Liver (tissue), 9 donors: ENCODE data around the gene MAP3K15. TPM values are rescaled to one million over a fixed set of nuclear protein-coding genes. Genes with fewer than 3 reads are reported as not detected.

Source experiments
- DNase-seq: peaks from one replicate; pipeline ENCODE4 v3.0.0-alpha.2; 2017; ENCODE audit warnings: low spot score
- H3K27ac ChIP-seq, 2 donors: one replicate each; pipeline ENCODE4 v1.7.0; 2013; ENCODE audit warnings: inconsistent platforms in 2 of 2, low read length in 2 of 2, control low read depth in 1 of 2, low read depth in 1 of 2, mild to moderate bottlenecking in 1 of 2
- H3K27me3 ChIP-seq, 4 donors: one replicate each; pipeline versions ENCODE4 v1.6.1 to v1.7.0; 2013; ENCODE audit warnings: low read length in 3 of 4, inconsistent platforms in 1 of 4, mild to moderate bottlenecking in 1 of 4, moderate library complexity in 1 of 4; ENCODE audit not compliant: control insufficient read depth in 4 of 4, insufficient read depth in 4 of 4
- H3K36me3 ChIP-seq, 4 donors: one replicate each; pipeline versions ENCODE4 v1.6.1 to v1.7.0; 2013; ENCODE audit warnings: low read length in 3 of 4, mild to moderate bottlenecking in 3 of 4, low read depth in 1 of 4, moderate library complexity in 1 of 4; ENCODE audit not compliant: control insufficient read depth in 4 of 4, insufficient read depth in 3 of 4
- H3K4me1 ChIP-seq, 4 donors: one replicate each; pipeline versions ENCODE4 v1.6.1 to v1.7.0; 2013; ENCODE audit warnings: low read length in 3 of 4, mild to moderate bottlenecking in 3 of 4, moderate library complexity in 1 of 4; ENCODE audit not compliant: control insufficient read depth in 4 of 4, insufficient read depth in 4 of 4
- H3K4me3 ChIP-seq, 3 donors: one replicate each; pipeline versions ENCODE4 v1.6.1 to v1.7.0; 2013; ENCODE audit warnings: low read length in 3 of 3, control low read depth in 1 of 3, low read depth in 1 of 3, mild to moderate bottlenecking in 1 of 3
- H3K9ac ChIP-seq, 2 donors: one replicate each; pipeline ENCODE4 v1.7.0; 2013; ENCODE audit warnings: low read length in 2 of 2, mild to moderate bottlenecking in 2 of 2, moderate library complexity in 2 of 2, control low read depth in 1 of 2, low read depth in 1 of 2
- H3K9me3 ChIP-seq, 4 donors: one replicate each; pipeline versions ENCODE4 v1.6.1 to v1.7.0; 2013; ENCODE audit warnings: low read length in 3 of 4; ENCODE audit not compliant: control insufficient read depth in 4 of 4
- EGR1 ChIP-seq, 2 donors: IDR thresholded peaks; 2 replicates each; pipeline ENCODE4 v1.6.1; 2016 to 2018; ENCODE audit warnings: antibody characterized with exemption in 2 of 2, low read depth in 2 of 2
- FOXA1 ChIP-seq: IDR thresholded peaks from 2 replicates; pipeline ENCODE4 v1.6.1; 2016; ENCODE audit warnings: antibody characterized with exemption
- FOXA2 ChIP-seq: IDR thresholded peaks from 2 replicates; pipeline ENCODE4 v1.6.1; 2016; ENCODE audit warnings: antibody characterized with exemption
- GABPA ChIP-seq, 2 donors: IDR thresholded peaks in 1 of 2; conservative IDR thresholded peaks in 1 of 2; 2 replicates each; pipeline ENCODE4 v1.6.1; 2016; ENCODE audit warnings: antibody characterized with exemption in 2 of 2, mild to moderate bottlenecking in 1 of 2, moderate library complexity in 1 of 2
- HNF4A ChIP-seq, 2 donors: conservative IDR thresholded peaks; 2 replicates each; pipeline ENCODE4 v1.6.1; 2016; ENCODE audit warnings: antibody characterized with exemption in 2 of 2, mild to moderate bottlenecking in 2 of 2
- HNF4G ChIP-seq: IDR thresholded peaks from 2 replicates; pipeline ENCODE4 v1.6.1; 2016; ENCODE audit warnings: antibody characterized with exemption
- JUND ChIP-seq, 2 donors: IDR thresholded peaks; 2 replicates each; pipeline ENCODE4 v1.6.1; 2016; ENCODE audit warnings: antibody characterized with exemption in 2 of 2
- NR2F2 ChIP-seq: IDR thresholded peaks from 2 replicates; pipeline ENCODE4 v1.6.1; 2016; ENCODE audit warnings: antibody characterized with exemption
- RAD21 ChIP-seq, 2 donors: IDR thresholded peaks; 2 replicates each; pipeline ENCODE4 v1.6.1; 2016; ENCODE audit warnings: antibody characterized with exemption in 2 of 2, mild to moderate bottlenecking in 2 of 2
- RXRA ChIP-seq, 2 donors: IDR thresholded peaks; 2 replicates each; pipeline ENCODE4 v1.6.1; 2017 to 2018; ENCODE audit warnings: antibody characterized with exemption in 2 of 2, mild to moderate bottlenecking in 1 of 2
- SP1 ChIP-seq: IDR thresholded peaks from 2 replicates; pipeline ENCODE4 v1.6.1; 2018; ENCODE audit warnings: antibody characterized with exemption, mild to moderate bottlenecking
- TAF1 ChIP-seq: conservative IDR thresholded peaks from 2 replicates; pipeline ENCODE4 v1.6.1; 2016; ENCODE audit warnings: antibody characterized with exemption, mild to moderate bottlenecking
- YY1 ChIP-seq: IDR thresholded peaks from 2 replicates; pipeline ENCODE4 v1.6.1; 2016; ENCODE audit warnings: antibody characterized with exemption, mild to moderate bottlenecking
- WGBS: extraction: QIAGEN DNeasy Blood & Tissue Kit; methylation state at CpG from one replicate; pipeline ENCODE4 v1.1.7; 2013; 5-methylcytosine and 5-hydroxymethylcytosine counted together
- polyA plus RNA-seq, 2 donors: library from polyadenylated mRNA; stranded (reverse) in 1 of 2; unstranded in 1 of 2; fragments of 200-250 nt in 1 of 2; fragments of >200 nt in 1 of 2; fragmentation: Nextera tagmentation in 1 of 2; extraction: Ambion mirVana in 1 of 2; gene quantifications; one replicate each; pipeline versions ENCODE4 v1.2.1 to v1.2.3, GENCODE V29; 2013 to 2015
- total RNA-seq, 2 donors: library from RNA; depleted of rRNA; stranded (reverse); fragments of >200 nt; gene quantifications; one replicate each; pipeline ENCODE4 v1.2.3, GENCODE V29; 2014
- TF ChIP-seq, protein P1 (sequence below): IDR thresholded peaks from 2 replicates; pipeline ENCODE4 v1.6.1; 2016; ENCODE audit warnings: antibody characterized with exemption
- TF ChIP-seq, protein P2 (sequence below): IDR thresholded peaks from 2 replicates; pipeline ENCODE4 v1.6.1; 2016; ENCODE audit warnings: antibody characterized with exemption
- TF ChIP-seq, protein P3 (sequence below): IDR thresholded peaks from 2 replicates; pipeline ENCODE4 v1.6.1; 2016; ENCODE audit warnings: antibody characterized with exemption, mild to moderate bottlenecking
- TF ChIP-seq, protein P4 (sequence below): fragments of 150-350 bp; IDR thresholded peaks from 2 replicates; pipeline ENCODE4 v1.5.1; 2017; ENCODE audit warnings: improper control_type of control experiment, low read depth, low read length; ENCODE audit not compliant: missing input control
- TF ChIP-seq, protein P5 (sequence below): IDR thresholded peaks from 2 replicates; pipeline ENCODE4 v1.6.1; 2016; ENCODE audit warnings: antibody characterized with exemption
- donor health status: healthy.
- donor health status: healthy.
- donor health status: healthy.
- donor health status: healthy.
- donor health status: healthy.

Gene MAP3K15
- total and polyA plus RNA-seq, 4 donors: 0.09 to 0.28 TPM; not detected in 2

DNA sequence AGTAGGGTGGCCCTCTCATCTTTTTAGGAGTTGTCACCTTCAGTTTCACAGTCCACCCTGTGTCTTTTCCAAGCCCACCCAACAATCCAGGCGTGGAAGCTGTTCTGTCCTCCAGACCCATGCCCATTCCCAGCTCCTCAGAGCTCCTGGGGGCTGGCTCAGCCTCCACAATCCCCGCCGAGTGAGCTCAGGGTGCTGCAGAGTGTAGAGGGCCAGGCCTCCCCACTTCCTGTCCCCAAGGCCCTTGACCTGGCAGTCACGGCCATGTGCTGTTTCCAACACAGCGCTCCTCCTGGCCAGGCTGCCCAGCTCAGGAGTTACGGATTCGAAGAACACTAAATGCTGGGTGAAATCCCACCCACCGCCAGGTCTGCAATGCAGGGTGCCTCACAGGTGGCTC is 139.8 kb downstream of the MAP3K15 start:
- DNase-seq: no peak
- WGBS: 83% methylated on average over 8 of the region's 8 CpGs

DNA sequence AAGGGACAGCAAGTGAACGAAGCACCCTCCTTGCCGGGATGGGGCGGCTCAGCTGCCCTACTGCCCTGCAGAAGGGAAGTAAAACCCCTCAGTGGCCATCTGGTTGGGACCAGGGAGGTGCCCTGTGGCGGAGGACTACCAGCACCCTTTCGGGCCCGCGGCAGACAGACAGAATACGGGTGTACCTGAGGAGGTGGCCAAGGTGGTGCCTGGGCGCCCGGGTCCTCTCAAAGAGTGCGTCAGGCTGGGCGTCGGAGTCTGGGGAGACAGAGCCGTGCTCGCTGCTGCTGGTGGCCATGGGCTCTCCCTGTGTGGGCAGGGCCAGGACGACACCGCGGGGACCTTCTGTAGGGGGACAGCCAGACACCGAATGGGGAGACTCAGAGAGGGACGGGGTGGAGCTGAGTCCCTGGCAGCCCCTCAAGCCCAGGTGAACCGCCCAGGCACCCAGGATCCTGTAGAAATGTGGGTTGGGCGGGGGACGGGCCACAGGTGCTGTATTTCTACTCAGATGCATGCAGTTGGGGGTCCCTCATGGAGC is 141.9 kb downstream of the MAP3K15 start:
- Histone ChIP-seq H3K4me3 (no peak overlapping the region), H3K27ac (no peak overlapping the region), H3K4me1 (peaks cover 0 to 6% (median 3%) of the 10 kb centered on the region in 4 donors), H3K27me3 (no peaks in the 10 kb centered on the region), H3K9ac (no peak overlapping the region), H3K9me3 (no peaks in the 10 kb centered on the region), H3K36me3 (no peaks in the 10 kb centered on the region)
- TF ChIP-seq RAD21 (IDR thresholded peaks at IDR 0.05): no peak
- no peak for TF ChIP-seq FOXA1
- TF ChIP-seq HNF4G: no peak
- no peak for TF ChIP-seq YY1
- TF ChIP-seq SP1: no peak
- no peak for TF ChIP-seq EGR1 (IDR thresholded peaks at IDR 0.05; ENCODE audit: low read depth in 2 of 2)
- no peak for TF ChIP-seq FOXA2
- no peak for TF ChIP-seq HNF4A (conservative IDR thresholded peaks at IDR 0.05)
- no peak for TF ChIP-seq RXRA (IDR thresholded peaks at IDR 0.05)
- TF ChIP-seq, protein P1, sequence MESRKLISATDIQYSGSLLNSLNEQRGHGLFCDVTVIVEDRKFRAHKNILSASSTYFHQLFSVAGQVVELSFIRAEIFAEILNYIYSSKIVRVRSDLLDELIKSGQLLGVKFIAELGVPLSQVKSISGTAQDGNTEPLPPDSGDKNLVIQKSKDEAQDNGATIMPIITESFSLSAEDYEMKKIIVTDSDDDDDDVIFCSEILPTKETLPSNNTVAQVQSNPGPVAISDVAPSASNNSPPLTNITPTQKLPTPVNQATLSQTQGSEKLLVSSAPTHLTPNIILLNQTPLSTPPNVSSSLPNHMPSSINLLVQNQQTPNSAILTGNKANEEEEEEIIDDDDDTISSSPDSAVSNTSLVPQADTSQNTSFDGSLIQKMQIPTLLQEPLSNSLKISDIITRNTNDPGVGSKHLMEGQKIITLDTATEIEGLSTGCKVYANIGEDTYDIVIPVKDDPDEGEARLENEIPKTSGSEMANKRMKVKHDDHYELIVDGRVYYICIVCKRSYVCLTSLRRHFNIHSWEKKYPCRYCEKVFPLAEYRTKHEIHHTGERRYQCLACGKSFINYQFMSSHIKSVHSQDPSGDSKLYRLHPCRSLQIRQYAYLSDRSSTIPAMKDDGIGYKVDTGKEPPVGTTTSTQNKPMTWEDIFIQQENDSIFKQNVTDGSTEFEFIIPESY: no peak
- no peak for TF ChIP-seq NR2F2
- TF ChIP-seq, protein P2, sequence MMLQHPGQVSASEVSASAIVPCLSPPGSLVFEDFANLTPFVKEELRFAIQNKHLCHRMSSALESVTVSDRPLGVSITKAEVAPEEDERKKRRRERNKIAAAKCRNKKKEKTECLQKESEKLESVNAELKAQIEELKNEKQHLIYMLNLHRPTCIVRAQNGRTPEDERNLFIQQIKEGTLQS: no peak
- TF ChIP-seq, protein P3, sequence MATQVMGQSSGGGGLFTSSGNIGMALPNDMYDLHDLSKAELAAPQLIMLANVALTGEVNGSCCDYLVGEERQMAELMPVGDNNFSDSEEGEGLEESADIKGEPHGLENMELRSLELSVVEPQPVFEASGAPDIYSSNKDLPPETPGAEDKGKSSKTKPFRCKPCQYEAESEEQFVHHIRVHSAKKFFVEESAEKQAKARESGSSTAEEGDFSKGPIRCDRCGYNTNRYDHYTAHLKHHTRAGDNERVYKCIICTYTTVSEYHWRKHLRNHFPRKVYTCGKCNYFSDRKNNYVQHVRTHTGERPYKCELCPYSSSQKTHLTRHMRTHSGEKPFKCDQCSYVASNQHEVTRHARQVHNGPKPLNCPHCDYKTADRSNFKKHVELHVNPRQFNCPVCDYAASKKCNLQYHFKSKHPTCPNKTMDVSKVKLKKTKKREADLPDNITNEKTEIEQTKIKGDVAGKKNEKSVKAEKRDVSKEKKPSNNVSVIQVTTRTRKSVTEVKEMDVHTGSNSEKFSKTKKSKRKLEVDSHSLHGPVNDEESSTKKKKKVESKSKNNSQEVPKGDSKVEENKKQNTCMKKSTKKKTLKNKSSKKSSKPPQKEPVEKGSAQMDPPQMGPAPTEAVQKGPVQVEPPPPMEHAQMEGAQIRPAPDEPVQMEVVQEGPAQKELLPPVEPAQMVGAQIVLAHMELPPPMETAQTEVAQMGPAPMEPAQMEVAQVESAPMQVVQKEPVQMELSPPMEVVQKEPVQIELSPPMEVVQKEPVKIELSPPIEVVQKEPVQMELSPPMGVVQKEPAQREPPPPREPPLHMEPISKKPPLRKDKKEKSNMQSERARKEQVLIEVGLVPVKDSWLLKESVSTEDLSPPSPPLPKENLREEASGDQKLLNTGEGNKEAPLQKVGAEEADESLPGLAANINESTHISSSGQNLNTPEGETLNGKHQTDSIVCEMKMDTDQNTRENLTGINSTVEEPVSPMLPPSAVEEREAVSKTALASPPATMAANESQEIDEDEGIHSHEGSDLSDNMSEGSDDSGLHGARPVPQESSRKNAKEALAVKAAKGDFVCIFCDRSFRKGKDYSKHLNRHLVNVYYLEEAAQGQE: no peak
- TF ChIP-seq GABPA (IDR thresholded peaks at IDR 0.05 in 1 of 2, conservative IDR thresholded peaks at IDR 0.05 in 1 of 2): no peak
- no peak for TF ChIP-seq JUND (IDR thresholded peaks at IDR 0.05)
- TF ChIP-seq, protein P4, sequence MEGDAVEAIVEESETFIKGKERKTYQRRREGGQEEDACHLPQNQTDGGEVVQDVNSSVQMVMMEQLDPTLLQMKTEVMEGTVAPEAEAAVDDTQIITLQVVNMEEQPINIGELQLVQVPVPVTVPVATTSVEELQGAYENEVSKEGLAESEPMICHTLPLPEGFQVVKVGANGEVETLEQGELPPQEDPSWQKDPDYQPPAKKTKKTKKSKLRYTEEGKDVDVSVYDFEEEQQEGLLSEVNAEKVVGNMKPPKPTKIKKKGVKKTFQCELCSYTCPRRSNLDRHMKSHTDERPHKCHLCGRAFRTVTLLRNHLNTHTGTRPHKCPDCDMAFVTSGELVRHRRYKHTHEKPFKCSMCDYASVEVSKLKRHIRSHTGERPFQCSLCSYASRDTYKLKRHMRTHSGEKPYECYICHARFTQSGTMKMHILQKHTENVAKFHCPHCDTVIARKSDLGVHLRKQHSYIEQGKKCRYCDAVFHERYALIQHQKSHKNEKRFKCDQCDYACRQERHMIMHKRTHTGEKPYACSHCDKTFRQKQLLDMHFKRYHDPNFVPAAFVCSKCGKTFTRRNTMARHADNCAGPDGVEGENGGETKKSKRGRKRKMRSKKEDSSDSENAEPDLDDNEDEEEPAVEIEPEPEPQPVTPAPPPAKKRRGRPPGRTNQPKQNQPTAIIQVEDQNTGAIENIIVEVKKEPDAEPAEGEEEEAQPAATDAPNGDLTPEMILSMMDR: no peak
- TF ChIP-seq, protein P5, sequence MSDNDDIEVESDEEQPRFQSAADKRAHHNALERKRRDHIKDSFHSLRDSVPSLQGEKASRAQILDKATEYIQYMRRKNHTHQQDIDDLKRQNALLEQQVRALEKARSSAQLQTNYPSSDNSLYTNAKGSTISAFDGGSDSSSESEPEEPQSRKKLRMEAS: no peak
- no peak for TF ChIP-seq TAF1
- WGBS: 40% methylated on average over 23 of the region's 23 CpGs
- no peak for DNase-seq

More for the DNA sequence above, 139.8 kb downstream of the MAP3K15 start:
- Histone ChIP-seq H3K27me3 (no peaks in the 10 kb centered on the region), H3K4me3 (no peak overlapping the region), H3K36me3 (no peaks in the 10 kb centered on the region), H3K9ac (no peak overlapping the region), H3K27ac (no peak overlapping the region), H3K4me1 (peaks cover 0 to 6% (median 3%) of the 10 kb centered on the region in 4 donors), H3K9me3 (no peaks in the 10 kb centered on the region)
- TF ChIP-seq GABPA (IDR thresholded peaks at IDR 0.05 in 1 of 2, conservative IDR thresholded peaks at IDR 0.05 in 1 of 2) (no peak), RXRA (IDR thresholded peaks at IDR 0.05) (peak in 1 of 2 donors; percentile 7)
